Neural cell (in vitro differentiated cells): ENCODE data around the gene ERVH48-1.

Experiments used
- EP300 ChIP-seq: fragments of 450-650 bp; conservative IDR thresholded peaks from 2 replicates; pipeline ENCODE4 v1.6.1; 2014; ENCODE audit warnings: antibody characterized with exemption, mild to moderate bottlenecking, moderate library complexity; ENCODE audit not compliant: poor library complexity, severe bottlenecking
- EZH2 ChIP-seq: fragments of 200-600, 300-800 bp; shearing (Covaris generic), sonication (generic); IDR thresholded peaks from 2 replicates; pipeline ENCODE4 v1.6.1; 2014; ENCODE audit warnings: antibody characterized with exemption, low read length, borderline replicate concordance, mild to moderate bottlenecking; ENCODE audit not compliant: insufficient read depth, poor library complexity, severe bottlenecking

DNA sequence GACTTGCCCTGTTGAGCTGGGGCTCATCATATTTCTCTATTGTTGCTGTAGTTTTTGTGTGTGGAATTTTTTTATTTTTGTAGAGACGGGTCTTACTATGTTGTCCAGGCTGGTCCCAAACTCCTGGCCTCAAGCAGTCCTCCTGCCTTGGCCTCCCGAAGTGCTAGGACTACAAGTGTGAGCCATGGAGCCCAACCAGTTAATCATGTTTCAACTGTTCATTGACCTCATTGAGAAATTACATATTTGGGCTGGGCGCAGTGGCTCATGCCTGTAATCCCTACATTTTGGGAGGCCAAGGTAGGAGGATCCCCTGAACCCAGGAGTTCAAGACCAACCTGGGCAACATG is 39.8 kb upstream of the ERVH48-1 start:
- no peak for TF ChIP-seq EP300
- TF ChIP-seq EZH2 = no peak
